ENCODE measurements around the gene PDLIM1. TPM values are rescaled to one million over a fixed set of nuclear protein-coding genes. Genes with fewer than 3 reads are reported as not detected.
"Not testable (repeated sequence)": the region's sequence is repeated elsewhere in the genome, so short reads cannot be mapped to it uniquely, and the experiment has no call there.

The PDLIM1 gene
- total RNA-seq, 1 experiment from 2014 or later, result not detected

GRCh38 chr10:95230677-95231586, 59.9 kb downstream of the PDLIM1 start:
- peak; percentile 36 for DNase-seq (ENCODE audit: low spot score)
- in situ Hi-C loops (cut with HindIII; ENCODE audit: low sequenced_read_pairs), result not testable (repeated sequence)

- in situ Hi-C loops (cut with HindIII; ENCODE audit: low sequenced_read_pairs), result no loop called here
- DNase-seq (ENCODE audit: low spot score), result no peak
Measured at GRCh38 chr10:95229724-95230627, 60.8 kb downstream of the PDLIM1 start.

- DNase-seq (ENCODE audit: low spot score); in situ Hi-C loops (cut with HindIII; ENCODE audit: low sequenced_read_pairs): not testable (repeated sequence)
Measured at GRCh38 chr10:95228934-95229723, 61.7 kb downstream of the PDLIM1 start.

- in situ Hi-C loops (cut with HindIII; ENCODE audit: low sequenced_read_pairs), result no loop called here
- no peak for DNase-seq (ENCODE audit: low spot score)
Measured at GRCh38 chr10:95225136-95225535, 65.7 kb downstream of the PDLIM1 start.

- DNase-seq (ENCODE audit: low spot score), result no peak
- in situ Hi-C loops (cut with HindIII; ENCODE audit: low sequenced_read_pairs), result no loop called here
Measured at GRCh38 chr10:95221124-95221523, 69.7 kb downstream of the PDLIM1 start.

- in situ Hi-C loops (cut with HindIII; ENCODE audit: low sequenced_read_pairs), result no loop called here
- no peak for DNase-seq (ENCODE audit: low spot score)
Measured at GRCh38 chr10:95220539-95220938, 70.3 kb downstream of the PDLIM1 start.

GRCh38 chr10:95217476-95217875, 73.3 kb downstream of the PDLIM1 start:
- no peak for DNase-seq (ENCODE audit: low spot score)
- in situ Hi-C loops (cut with HindIII; ENCODE audit: low sequenced_read_pairs), result no loop called here

- DNase-seq (ENCODE audit: low spot score), result no peak
- in situ Hi-C loops (cut with HindIII; ENCODE audit: low sequenced_read_pairs), result no loop called here
Measured at GRCh38 chr10:95214793-95215192, 76.0 kb downstream of the PDLIM1 start.

GRCh38 chr10:95214369-95214768, 76.4 kb downstream of the PDLIM1 start:
- DNase-seq (ENCODE audit: low spot score), result no peak
- in situ Hi-C loops (cut with HindIII; ENCODE audit: low sequenced_read_pairs), result no loop called here

GRCh38 chr10:95211606-95212279, 79.1 kb downstream of the PDLIM1 start:
- in situ Hi-C loops (cut with HindIII; ENCODE audit: low sequenced_read_pairs), result no loop called here

GRCh38 chr10:95209509-95210127, 81.2 kb downstream of the PDLIM1 start:
- in situ Hi-C loops (cut with HindIII; ENCODE audit: low sequenced_read_pairs), result no loop called here
- no peak for DNase-seq (ENCODE audit: low spot score)

More at GRCh38 chr10:95211606-95212279, 79.1 kb downstream of the PDLIM1 start:
- DNase-seq (ENCODE audit: low spot score), result no peak

- in situ Hi-C loops (cut with HindIII; ENCODE audit: low sequenced_read_pairs), result no loop called here
- DNase-seq (ENCODE audit: low spot score), result no peak
Measured at GRCh38 chr10:95208702-95209391, 82.0 kb downstream of the PDLIM1 start.

- in situ Hi-C loops (cut with HindIII; ENCODE audit: low sequenced_read_pairs); DNase-seq (ENCODE audit: low spot score): not testable (repeated sequence)
Measured at GRCh38 chr10:95202865-95203264, 87.9 kb downstream of the PDLIM1 start.

GRCh38 chr10:95201736-95202135, 89.1 kb downstream of the PDLIM1 start:
- in situ Hi-C loops (cut with HindIII; ENCODE audit: low sequenced_read_pairs), result no loop called here
- no peak for DNase-seq (ENCODE audit: low spot score)

- no peak for DNase-seq (ENCODE audit: low spot score)
- in situ Hi-C loops (cut with HindIII; ENCODE audit: low sequenced_read_pairs), result no loop called here
Measured at GRCh38 chr10:95196046-95196445, 94.8 kb downstream of the PDLIM1 start.

GRCh38 chr10:95193944-95194343, 96.9 kb downstream of the PDLIM1 start, which contains the start of gene ACSM6:
TSS of gene ACSM6 (plus strand) at chr10:95194238. CDS start at chr10:95194486, 248 bp downstream.
- in situ Hi-C loops (cut with HindIII; ENCODE audit: low sequenced_read_pairs), result no loop called here
- DNase-seq (ENCODE audit: low spot score), result no peak

GRCh38 chr10:95188593-95188992, 102.2 kb downstream of the PDLIM1 start:
- in situ Hi-C loops (cut with HindIII; ENCODE audit: low sequenced_read_pairs), result no loop called here

GRCh38 chr10:95187617-95188016, 103.2 kb downstream of the PDLIM1 start:
- in situ Hi-C loops (cut with HindIII; ENCODE audit: low sequenced_read_pairs), result no loop called here
- no peak for DNase-seq (ENCODE audit: low spot score)

More at GRCh38 chr10:95188593-95188992, 102.2 kb downstream of the PDLIM1 start:
- DNase-seq (ENCODE audit: low spot score), result no peak

Measured in G401 (cell line).